MM.1S (cell line): ENCODE data around the gene LPIN2.

Source experiments
- DNase-seq: peaks from one replicate; pipeline ENCODE4 v3.0.0-alpha.2; 2015
- H2AFZ ChIP-seq: fragments of 300-600 bp; sonication (generic); 2 replicates; pipeline ENCODE4 v1.6.0; 2016; ENCODE audit warnings: antibody characterized with exemption, low read length
- H3F3A ChIP-seq: fragments of 300-600 bp; sonication (generic); 2 replicates; pipeline ENCODE4 v1.6.1; 2016; ENCODE audit warnings: mild to moderate bottlenecking, antibody characterized with exemption, low read length, moderate library complexity, mixed read lengths; ENCODE audit not compliant: insufficient read depth
- H3K27ac ChIP-seq: fragments of 300-600 bp; sonication (generic); 2 replicates; pipeline ENCODE4 v1.5.1; 2016; ENCODE audit warnings: mild to moderate bottlenecking, low read length
- H3K27me3 ChIP-seq: fragments of 300-600 bp; sonication (generic); replicated peaks from 2 replicates; pipeline ENCODE4 v1.6.0; 2016; ENCODE audit warnings: low read length; ENCODE audit not compliant: insufficient read depth
- H3K36me3 ChIP-seq: fragments of 300-600 bp; sonication (generic); replicated peaks from 2 replicates; pipeline ENCODE4 v1.6.1; 2016; ENCODE audit warnings: mild to moderate bottlenecking, low read length, mixed read lengths; ENCODE audit not compliant: insufficient read depth
- H3K4me1 ChIP-seq: fragments of 300-600 bp; sonication (generic); 2 replicates; pipeline ENCODE4 v1.6.1; 2016; ENCODE audit warnings: low read length, mixed read lengths
- H3K4me2 ChIP-seq: fragments of 300-600 bp; sonication (generic); 2 replicates; pipeline ENCODE4 v1.6.0; 2016; ENCODE audit warnings: low read depth, low read length
- H3K4me3 ChIP-seq: fragments of 300-600 bp; sonication (generic); 2 replicates; pipeline ENCODE4 v1.5.1; 2016; ENCODE audit warnings: low read length, mixed read lengths
- H3K79me2 ChIP-seq: fragments of 300-600 bp; sonication (generic); 2 replicates; pipeline ENCODE4 v1.6.1; 2016; ENCODE audit warnings: mixed run types, low read length, mixed read lengths
- H3K9ac ChIP-seq: fragments of 300-600 bp; sonication (generic); 2 replicates; pipeline ENCODE4 v1.6.1; 2016; ENCODE audit warnings: low read length, mixed read lengths
- H3K9me2 ChIP-seq: fragments of 300-600 bp; sonication (generic); replicated peaks from 2 replicates; pipeline ENCODE4 v1.6.1; 2016; ENCODE audit warnings: mild to moderate bottlenecking, low read length, mixed read lengths; ENCODE audit not compliant: insufficient read depth
- H3K9me3 ChIP-seq: fragments of 300-600 bp; sonication (generic); replicated peaks from 2 replicates; pipeline ENCODE4 v1.6.1; 2016; ENCODE audit warnings: mild to moderate bottlenecking, low read length, mixed read lengths; ENCODE audit not compliant: insufficient read depth
- H4K20me1 ChIP-seq: fragments of 300-600 bp; sonication (generic); 2 replicates; pipeline ENCODE4 v1.6.1; 2016; ENCODE audit warnings: mild to moderate bottlenecking, low read length, moderate library complexity, mixed read lengths; ENCODE audit not compliant: insufficient read depth
- CTCF ChIP-seq: fragments of 300-600 bp; sonication (generic); IDR thresholded peaks from 2 replicates; pipeline ENCODE4 v1.5.1; 2016; ENCODE audit warnings: antibody characterized with exemption, low read length, mixed read lengths
- EZH2 ChIP-seq: fragments of 300-600 bp; sonication (generic); optimal IDR thresholded peaks from 2 replicates; pipeline ENCODE3; 2017; ENCODE audit warnings: low read depth, mild to moderate bottlenecking, antibody characterized with exemption, low read length, mixed read lengths
- EZH2phosphoT487 ChIP-seq: fragments of 300-600 bp; sonication (generic); IDR thresholded peaks from 2 replicates; pipeline ENCODE4 v1.6.1; 2018; ENCODE audit warnings: antibody characterized with exemption, low read length

The LPIN2 gene

GRCh38 chr18:3060667-3061580, 48.0 kb upstream of the LPIN2 start:
- peak; percentile 77 for DNase-seq
- Histone ChIP-seq H3K36me3 (no peaks in the 10 kb centered on the region), H3K4me3 (peak overlapping the region; percentile 42), H2AFZ (peak overlapping the region; percentile 39; the same call in 1 of the 2 replicates), H3K27me3 (peaks cover 27% of the 10 kb centered on the region), H3K27ac (peak overlapping the region; percentile 4; the same call in 1 of the 2 replicates), H3K9me2 (no peaks in the 10 kb centered on the region), H3K9ac (peak overlapping the region; percentile 31; the same call in 1 of the 2 replicates), H3K4me2 (peak overlapping the region; percentile 62), H3F3A (peaks cover 10% of the 10 kb centered on the region), H4K20me1 (0 out of 2 replicates have a peak, but pooled peaks cover 3% of the 10 kb centered on the region), H3K79me2 (no peaks in the 10 kb centered on the region), H3K9me3 (no peaks in the 10 kb centered on the region), H3K4me1 (peaks cover 23% of the 10 kb centered on the region)
- TF ChIP-seq EZH2: no peak
- TF ChIP-seq EZH2phosphoT487: no peak
- TF ChIP-seq CTCF: no peak

- Histone ChIP-seq H3K79me2 (no peaks in the 10 kb centered on the region), H3K4me1 (peaks cover 23% of the 10 kb centered on the region), H3K27ac (no peak overlapping the region), H3K9ac (no peak overlapping the region), H3K4me2 (no peak overlapping the region), H3K9me2 (no peaks in the 10 kb centered on the region), H3K9me3 (no peaks in the 10 kb centered on the region), H3K27me3 (peaks cover 21% of the 10 kb centered on the region), H2AFZ (no peak overlapping the region), H4K20me1 (0 out of 2 replicates have a peak, but pooled peaks cover 3% of the 10 kb centered on the region), H3F3A (peaks cover 10% of the 10 kb centered on the region), H3K4me3 (no peak overlapping the region), H3K36me3 (no peaks in the 10 kb centered on the region)
- TF ChIP-seq CTCF: no peak
- no peak for TF ChIP-seq EZH2
- TF ChIP-seq EZH2phosphoT487: no peak
- DNase-seq: no peak
Measured at GRCh38 chr18:3059272-3059671, 46.3 kb upstream of the LPIN2 start.

GRCh38 chr18:3058328-3059191, 45.6 kb upstream of the LPIN2 start:
- Histone ChIP-seq H3K27ac (no peak overlapping the region), H3K9me3 (no peaks in the 10 kb centered on the region), H3K36me3 (no peaks in the 10 kb centered on the region), H3K27me3 (peaks cover 15% of the 10 kb centered on the region), H2AFZ (no peak overlapping the region), H3K4me1 (peaks cover 23% of the 10 kb centered on the region), H3K79me2 (no peaks in the 10 kb centered on the region), H3K4me3 (no peak overlapping the region), H3K4me2 (no peak overlapping the region), H3K9ac (no peak overlapping the region), H4K20me1 (0 out of 2 replicates have a peak, but pooled peaks cover 3% of the 10 kb centered on the region), H3F3A (peaks cover 10% of the 10 kb centered on the region), H3K9me2 (no peaks in the 10 kb centered on the region)
- DNase-seq: no peak
- TF ChIP-seq EZH2 (no peak), CTCF (no peak), EZH2phosphoT487 (no peak)
